K562 (cell line): ENCODE results near the gene KLHL8. TPM values are rescaled to one million over a fixed set of nuclear protein-coding genes. Genes with fewer than 3 reads are reported as not detected.

Source experiments
- BMI1 ChIP-seq: fragments of 150-350 bp; IDR thresholded peaks from 2 replicates; pipeline ENCODE4 v1.6.1; 2014; ENCODE audit warnings: low read length
- DDX20 ChIP-seq: fragments of 450-650 bp; IDR thresholded peaks from 2 replicates; pipeline ENCODE4 v1.6.1; 2016; ENCODE audit warnings: missing genetic modification characterization, low read depth, mild to moderate bottlenecking, missing compliant biosample characterization, moderate library complexity
- ELF4 ChIP-seq: fragments of 450-650 bp; formaldehyde crosslinking; IDR thresholded peaks from 2 replicates; pipeline ENCODE4 v1.4.0; 2022; ENCODE audit warnings: missing genetic modification characterization
- KLF13 ChIP-seq: fragments of 450-650 bp; IDR thresholded peaks from 2 replicates; pipeline ENCODE4 v1.6.1; 2016; ENCODE audit warnings: missing genetic modification characterization, low read depth, mild to moderate bottlenecking, missing compliant biosample characterization, moderate library complexity, borderline replicate concordance
- LCOR ChIP-seq: sonication (generic); formaldehyde crosslinking; IDR thresholded peaks from 2 replicates; pipeline ENCODE4 v1.8.0; 2022; ENCODE audit warnings: mild to moderate bottlenecking, missing genetic modification reagents
- MEF2A ChIP-seq: IDR thresholded peaks from 2 replicates; pipeline ENCODE4 v1.6.1; 2011; ENCODE audit warnings: low read depth, mild to moderate bottlenecking, low read length, moderate library complexity; ENCODE audit not compliant: control insufficient read depth
- POLR2AphosphoS5 ChIP-seq: IDR thresholded peaks from 2 replicates; pipeline ENCODE4 v1.6.1; 2011; ENCODE audit warnings: mild to moderate bottlenecking, low read depth, low read length, moderate library complexity; ENCODE audit not compliant: control insufficient read depth, insufficient read depth
- PTTG1 ChIP-seq: fragments of 450-650 bp; IDR thresholded peaks from 2 replicates; pipeline ENCODE4 v1.6.1; 2016; ENCODE audit warnings: low read depth, mild to moderate bottlenecking, missing genetic modification characterization, missing compliant biosample characterization
- PURB ChIP-seq: sonication (generic); formaldehyde crosslinking; IDR thresholded peaks from 2 replicates; pipeline ENCODE4 v1.9.0; 2021; ENCODE audit warnings: low read depth, mild to moderate bottlenecking, missing genetic modification reagents
- RBM14 ChIP-seq: fragments of 200-400 bp; formaldehyde crosslinking; IDR thresholded peaks from 2 replicates; pipeline ENCODE4 v1.6.1; 2018; ENCODE audit warnings: low read depth, mild to moderate bottlenecking, low read length, moderate library complexity, borderline replicate concordance; ENCODE audit not compliant: insufficient read depth
- RBM25 ChIP-seq: fragments of 200-400 bp; formaldehyde crosslinking; IDR thresholded peaks from 2 replicates; pipeline ENCODE4 v1.6.1; 2018; ENCODE audit warnings: low read length, low read depth, moderate library complexity; ENCODE audit not compliant: severe bottlenecking
- SMC3 ChIP-seq: conservative IDR thresholded peaks from 2 replicates; pipeline ENCODE4 v1.6.1; 2011; ENCODE audit warnings: low read depth, low read length, improper control_type of control experiment; ENCODE audit not compliant: insufficient read depth
- SRSF3 ChIP-seq: fragments of 200-400 bp; formaldehyde crosslinking; IDR thresholded peaks from 2 replicates; pipeline ENCODE4 v1.6.1; 2016; ENCODE audit warnings: mild to moderate bottlenecking, low read length, moderate library complexity; ENCODE audit not compliant: insufficient read depth
- TCFL5 ChIP-seq: fragments of 250-450 bp; sonication (Bioruptor Pico); conservative IDR thresholded peaks from 2 replicates; pipeline ENCODE4 v1.6.1; 2021; ENCODE audit warnings: mild to moderate bottlenecking, moderate library complexity, matching md5 sums
- ZNF76 ChIP-seq: fragments of 250-450 bp; sonication (Bioruptor Pico); IDR thresholded peaks from 2 replicates; pipeline ENCODE4 v1.4.0; 2020; ENCODE audit warnings: mild to moderate bottlenecking, moderate library complexity, borderline replicate concordance
- ZNF766 ChIP-seq: fragments of 200-800 bp; sonication (Bioruptor generic); conservative IDR thresholded peaks from 2 replicates; pipeline ENCODE4 v1.6.1; 2016; ENCODE audit warnings: missing genetic modification characterization, missing compliant biosample characterization
- polyA plus RNA-seq, 8 experiments: library from polyadenylated mRNA; depleted of rRNA in 4 of 8; stranded (reverse) in 5 of 8; unstranded in 3 of 8; fragments of >200 nt; fragmentation: Nextera tagmentation in 2 of 8; fragmentation: Illumina TruSeq in 1 of 8; extraction: Ambion mirVana in 2 of 8; extraction: Trizol in 1 of 8; gene quantifications; 2 replicates each; pipeline versions ENCODE4 v1.2.1 to v1.2.3, GENCODE V29; 2011 to 2014; ENCODE audit warnings: inconsistent platforms in 1 of 8, missing spikeins in 1 of 8
- total RNA-seq, 7 experiments: library from RNA; depleted of rRNA in 6 of 7; stranded (reverse); fragments of >200 nt in 6 of 7; fragmentation: Illumina TruSeq in 2 of 7; extraction: Trizol in 2 of 7; gene quantifications; 2 replicates each; pipeline versions ENCODE4 v1.2.1 to v1.2.3, GENCODE V29; 2011 to 2021; ENCODE audit warnings: low replicate concordance in 1 of 7

The KLHL8 gene
- total and polyA plus RNA-seq, 9 of the 15 experiments (the other 6 are each of a cell fraction or from before 2014, with no cell fraction given): 8.7 to 25.3 (median 15.7) TPM

GRCh38 chr4:87112063-87112462, 108.4 kb downstream of the KLHL8 start (continued):
- TF ChIP-seq MEF2A (no peak), ELF4 (CRISPR knock-in tag) (no peak), PTTG1 (tag) (no peak), RBM25 (peak; percentile 50), SMC3 (no peak), LCOR (CRISPR knock-in tag) (no peak), ZNF766 (CRISPR knock-in tag) (no peak), RBM14 (no peak), DDX20 (tag) (no peak), POLR2AphosphoS5 (no peak), PURB (no peak), SRSF3 (no peak), BMI1 (no peak), ZNF76 (CRISPR knock-in tag) (no peak), TCFL5 (CRISPR knock-in tag) (no peak), KLF13 (tag) (no peak)

Other genes with a start within 250 kb of the KLHL8 start
- 0.05 and 0.08 TPM in 2 replicates for gene HSD17B13, start 102.3 kb upstream of the KLHL8 start, total RNA-seq (2014; rRNA removed)
- 0.29 and 0.35 TPM in 2 replicates for gene HSD17B13, start 102.3 kb upstream of the KLHL8 start, total RNA-seq (2014; rRNA removed; fragmentation: Illumina TruSeq; extraction: Trizol)
- 0.15 and 0.29 TPM in 2 replicates for gene HSD17B13, start 102.3 kb upstream of the KLHL8 start, total RNA-seq (2015; rRNA removed; fragmentation: Illumina TruSeq; extraction: Trizol)
- gene HSD17B13, start 102.3 kb upstream of the KLHL8 start, total RNA-seq (2021): 0.18 and 0.20 TPM in 2 replicates
- 0.36 and 0.57 TPM in 2 replicates for gene HSD17B13, start 102.3 kb upstream of the KLHL8 start, polyA plus RNA-seq (2011; rRNA removed)
- 0.14 and 0.31 TPM in 2 replicates for gene HSD17B13, start 102.3 kb upstream of the KLHL8 start, polyA plus RNA-seq (2014; fragmentation: Illumina TruSeq; extraction: Trizol)
- under 1 TPM; 0.10 to 0.14 TPM for gene HSD17B13, start 102.3 kb upstream of the KLHL8 start, polyA plus RNA-seq (2014; fragmentation: Nextera tagmentation; extraction: Ambion mirVana)
- 0.22 and 0.33 TPM in 2 replicates for gene HSD17B13, start 102.3 kb upstream of the KLHL8 start, polyA plus RNA-seq (2014; rRNA removed)
- gene HSD17B11, start 170.6 kb upstream of the KLHL8 start, total RNA-seq (2014; rRNA removed): 26.0 and 33.6 TPM in 2 replicates
- 81.0 and 99.3 TPM in 2 replicates for gene HSD17B11, start 170.6 kb upstream of the KLHL8 start, total RNA-seq (2014; rRNA removed; fragmentation: Illumina TruSeq; extraction: Trizol)
- gene HSD17B11, start 170.6 kb upstream of the KLHL8 start, total RNA-seq (2015; rRNA removed; fragmentation: Illumina TruSeq; extraction: Trizol): 60.8 and 73.9 TPM in 2 replicates
- gene HSD17B11, start 170.6 kb upstream of the KLHL8 start, total RNA-seq (2021): 55.8 and 59.4 TPM in 2 replicates
- 67.3 and 83.7 TPM in 2 replicates for gene HSD17B11, start 170.6 kb upstream of the KLHL8 start, polyA plus RNA-seq (2011; rRNA removed)
- 64.0 and 85.1 TPM in 2 replicates for gene HSD17B11, start 170.6 kb upstream of the KLHL8 start, polyA plus RNA-seq (2014; fragmentation: Illumina TruSeq; extraction: Trizol)
- 100 to 1,000 TPM; 106 to 108 TPM for gene HSD17B11, start 170.6 kb upstream of the KLHL8 start, polyA plus RNA-seq (2014; fragmentation: Nextera tagmentation; extraction: Ambion mirVana)
- 43.2 and 52.0 TPM in 2 replicates for gene HSD17B11, start 170.6 kb upstream of the KLHL8 start, polyA plus RNA-seq (2014; rRNA removed)
- gene NUDT9, start 202.0 kb upstream of the KLHL8 start, total RNA-seq (2014; rRNA removed): 15.9 and 17.7 TPM in 2 replicates
- 19.1 and 20.3 TPM in 2 replicates for gene NUDT9, start 202.0 kb upstream of the KLHL8 start, total RNA-seq (2014; rRNA removed; fragmentation: Illumina TruSeq; extraction: Trizol)
- 19.9 and 20.8 TPM in 2 replicates for gene NUDT9, start 202.0 kb upstream of the KLHL8 start, total RNA-seq (2015; rRNA removed; fragmentation: Illumina TruSeq; extraction: Trizol)
- 13.0 and 14.7 TPM in 2 replicates for gene NUDT9, start 202.0 kb upstream of the KLHL8 start, total RNA-seq (2021)
- gene NUDT9, start 202.0 kb upstream of the KLHL8 start, polyA plus RNA-seq (2011; rRNA removed): 16.0 and 19.1 TPM in 2 replicates
- gene NUDT9, start 202.0 kb upstream of the KLHL8 start, polyA plus RNA-seq (2014; fragmentation: Illumina TruSeq; extraction: Trizol): 16.8 and 20.5 TPM in 2 replicates
- 10 to 100 TPM in 1 of 2 experiments, 1 to 10 TPM in 1; 8.5 to 16.3 TPM for gene NUDT9, start 202.0 kb upstream of the KLHL8 start, polyA plus RNA-seq (2014; fragmentation: Nextera tagmentation; extraction: Ambion mirVana)
- gene NUDT9, start 202.0 kb upstream of the KLHL8 start, polyA plus RNA-seq (2014; rRNA removed): 18.0 and 23.0 TPM in 2 replicates